GM21360 (cell line): Measurements from ENCODE around the gene TOGARAM2.

Source experiments
- ATAC-seq: cut with Tn5 transposase; IDR thresholded peaks from one replicate; pipeline ENCODE4 v1.9.1; 2021; ENCODE audit warnings: mild to moderate bottlenecking, moderate library complexity; ENCODE audit not compliant: unreplicated experiment

Gene TOGARAM2

GRCh38 chr2:28997847-28998735 lies 17.0 kb downstream of the TOGARAM2 start:
- ATAC-seq, result no peak

DNA sequence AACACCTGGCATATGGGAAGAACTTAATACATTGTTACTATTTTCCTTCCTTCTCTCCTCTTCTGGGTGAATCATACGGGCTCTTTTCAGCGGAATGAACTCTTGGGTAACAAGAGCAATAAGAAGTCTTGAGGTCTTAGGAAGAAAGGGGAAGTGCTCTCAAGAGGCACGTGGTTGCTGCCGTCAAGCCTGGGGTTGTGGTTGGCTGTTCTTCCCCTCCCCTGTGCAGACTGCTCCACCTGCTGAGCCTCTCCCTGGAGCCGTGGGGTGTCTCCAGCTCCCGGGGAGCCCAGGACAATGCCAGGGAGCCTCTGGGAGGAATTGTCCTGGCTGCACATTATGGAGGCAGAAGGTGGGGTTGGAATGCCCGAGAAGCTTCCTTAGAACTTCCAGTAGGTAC lies 19.4 kb downstream of the TOGARAM2 start:
- ATAC-seq, result peak; percentile 90

- no peak for ATAC-seq
Measured at GRCh38 chr2:29000956-29001355, 19.9 kb downstream of the TOGARAM2 start.

DNA sequence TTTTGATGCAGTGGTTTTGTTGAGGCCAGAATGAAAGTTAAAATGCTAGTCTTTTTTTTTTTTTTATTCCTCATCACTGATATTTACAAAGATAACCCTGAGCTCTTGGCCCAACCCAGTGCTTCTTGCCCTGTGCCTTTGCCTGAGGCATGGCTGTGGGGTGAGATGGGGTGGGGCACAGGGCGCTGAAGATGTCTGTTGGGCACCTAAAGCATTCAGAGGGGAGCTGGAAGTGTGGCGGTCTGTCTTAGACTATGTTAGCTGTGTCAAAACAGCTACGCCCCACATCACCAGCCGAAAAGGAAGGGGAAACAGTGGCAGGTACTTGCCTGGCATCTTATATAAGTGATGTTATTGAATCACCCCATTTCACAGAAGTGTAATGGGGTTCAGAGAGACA lies 20.7 kb downstream of the TOGARAM2 start:
- no peak for ATAC-seq

- no peak for ATAC-seq
Measured at GRCh38 chr2:29004755-29005154, 23.7 kb downstream of the TOGARAM2 start.

GRCh38 chr2:29005331-29005730 lies 24.2 kb downstream of the TOGARAM2 start:
- ATAC-seq, result no peak

GRCh38 chr2:29006092-29006979 lies 25.2 kb downstream of the TOGARAM2 start:
- ATAC-seq, result no peak

DNA sequence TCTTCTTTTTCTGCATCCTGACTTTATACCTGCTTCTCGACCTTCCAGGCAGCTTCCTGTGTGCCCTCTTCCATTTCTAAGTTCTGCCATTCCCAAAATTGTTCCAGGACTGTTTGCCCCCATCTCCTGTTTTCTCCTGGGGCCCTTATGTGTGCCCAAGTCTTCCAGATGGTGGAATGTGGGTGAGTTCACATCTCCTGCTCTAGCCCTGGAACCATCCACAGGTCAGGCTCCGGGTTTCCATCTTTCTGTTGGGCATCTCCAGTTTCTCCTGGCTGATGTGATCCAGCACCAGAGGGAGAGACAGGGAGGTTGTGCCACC lies 25.8 kb downstream of the TOGARAM2 start:
- no peak for ATAC-seq

GRCh38 chr2:29009270-29009669 lies 28.2 kb downstream of the TOGARAM2 start:
- ATAC-seq, result no peak

GRCh38 chr2:29009711-29010677 lies 28.9 kb downstream of the TOGARAM2 start:
- no peak for ATAC-seq

DNA sequence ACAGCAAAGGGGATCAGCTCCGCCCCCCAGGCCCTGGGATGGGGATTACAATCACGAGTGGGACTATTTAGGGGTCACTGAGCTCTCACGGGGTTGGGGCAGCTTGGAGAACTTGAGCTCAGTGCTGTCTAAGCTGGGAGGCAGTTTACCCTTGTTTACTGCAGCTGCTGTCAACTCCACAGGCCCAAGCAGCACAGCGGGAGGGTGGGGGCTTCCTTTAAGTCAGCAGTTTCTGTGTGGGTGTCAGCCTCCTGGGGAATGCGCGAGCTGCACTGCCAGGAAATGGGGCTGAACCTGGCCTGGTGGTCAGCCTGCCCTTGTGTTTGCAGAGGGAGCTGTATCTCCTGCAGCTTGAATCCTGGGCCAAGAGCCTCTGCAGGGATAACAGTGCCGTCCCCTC lies 29.8 kb downstream of the TOGARAM2 start:
- ATAC-seq, result no peak

- no peak for ATAC-seq
Measured at GRCh38 chr2:29011418-29012060, 30.4 kb downstream of the TOGARAM2 start.

DNA sequence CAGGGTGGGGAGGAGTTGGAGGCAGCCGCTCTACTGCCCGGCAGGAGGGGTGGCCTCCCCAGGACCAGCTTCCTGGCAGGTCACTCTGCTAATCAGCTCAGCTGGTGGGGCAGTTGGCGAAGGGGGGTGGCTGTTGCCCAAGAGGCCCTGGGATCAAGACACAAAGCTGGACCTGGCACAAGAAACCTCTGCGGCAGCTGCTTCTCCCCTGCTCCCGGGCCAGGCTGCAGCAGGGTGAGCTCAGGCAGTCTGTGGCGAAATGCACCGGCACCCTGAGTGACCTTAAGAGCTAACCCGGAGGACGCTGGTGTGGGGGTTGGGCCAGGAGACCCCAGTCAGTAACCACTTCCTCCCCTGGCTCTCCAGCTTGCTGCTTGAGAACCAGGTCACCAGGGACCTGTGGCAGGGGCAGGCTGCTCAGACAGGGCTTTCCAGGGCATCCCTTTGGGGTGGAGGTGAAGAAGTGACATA lies 31.1 kb downstream of the TOGARAM2 start:
- ATAC-seq, result no peak

DNA sequence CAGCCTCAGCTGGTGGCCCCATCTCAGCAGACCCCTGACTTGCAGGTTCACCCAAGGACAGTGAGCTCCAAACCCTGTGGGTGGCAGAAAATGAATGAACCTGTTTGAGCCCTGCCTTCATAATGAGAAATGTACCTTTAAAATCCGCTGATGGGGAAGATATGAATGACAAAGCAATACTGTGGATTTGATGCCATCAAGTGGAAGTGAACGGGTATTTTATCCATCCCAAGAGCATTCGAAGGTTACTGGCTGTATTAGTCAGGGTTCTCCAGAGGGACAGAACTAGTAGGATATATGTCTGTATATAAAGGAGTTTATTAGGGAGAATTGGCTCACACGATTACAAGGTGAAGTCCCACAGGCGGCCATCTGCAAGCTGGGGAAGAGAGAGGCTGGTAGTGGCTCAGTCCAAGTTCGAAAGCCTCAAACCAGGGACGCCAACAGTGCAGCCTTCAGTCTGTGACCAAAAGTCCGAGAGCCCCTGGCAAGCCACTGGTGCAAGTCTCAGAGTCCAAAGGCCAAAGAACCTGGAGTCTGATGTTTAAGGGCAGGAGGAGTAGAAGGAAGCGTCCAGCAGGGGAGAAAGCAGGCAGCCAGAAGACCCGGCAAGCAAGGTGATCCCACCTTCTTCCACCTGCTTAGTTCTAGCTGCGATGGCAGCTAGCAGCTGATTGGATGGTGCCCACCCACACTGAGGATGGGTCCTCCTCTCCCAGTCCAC lies 32.1 kb downstream of the TOGARAM2 start:
- no peak for ATAC-seq

DNA sequence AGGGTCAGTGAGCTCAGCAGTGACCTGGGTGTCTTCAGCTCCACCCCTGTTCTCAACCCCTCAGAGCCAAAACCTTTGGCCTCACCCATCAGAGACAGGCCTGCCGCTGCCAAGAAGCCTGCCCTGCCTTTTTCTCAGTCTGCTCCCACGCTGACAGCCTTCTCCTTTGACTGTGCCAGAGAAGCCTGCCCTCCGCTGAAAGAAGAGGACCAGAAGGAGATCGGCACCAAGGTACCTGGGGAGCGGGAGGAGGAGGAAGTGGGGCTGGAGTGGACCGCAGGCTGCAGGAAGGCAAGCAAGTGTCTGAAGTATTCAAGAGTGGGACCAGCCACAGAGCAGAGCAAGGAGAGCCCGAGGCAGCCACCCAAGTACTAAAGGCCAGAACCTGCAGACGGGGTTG lies 33.2 kb downstream of the TOGARAM2 start:
- ATAC-seq, result no peak

GRCh38 chr2:29014811-29015421 lies 33.8 kb downstream of the TOGARAM2 start:
- ATAC-seq, result no peak

GRCh38 chr2:29015701-29016470 lies 34.8 kb downstream of the TOGARAM2 start:
- no peak for ATAC-seq

DNA sequence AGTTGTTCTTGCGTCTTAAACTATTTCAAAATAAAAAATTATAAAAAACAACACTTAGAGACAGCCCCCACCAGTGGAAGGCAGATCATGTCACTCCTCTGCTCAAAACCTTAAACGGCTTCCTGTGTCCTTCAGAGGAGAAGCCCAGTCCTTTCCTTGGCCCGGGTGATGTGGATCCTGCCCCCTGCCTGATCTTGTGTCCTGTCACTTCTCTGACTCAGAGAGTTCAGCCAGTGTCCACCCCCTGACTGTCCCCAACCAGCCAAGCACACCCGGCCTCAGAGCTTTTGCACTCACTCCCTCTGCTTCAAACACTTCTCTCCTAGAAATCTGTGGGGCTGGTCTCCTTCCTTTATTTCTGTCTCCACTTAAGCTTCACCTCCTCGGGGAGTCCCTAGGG lies 35.4 kb downstream of the TOGARAM2 start:
- no peak for ATAC-seq
